Lung (tissue), 12 donors: Measurements from ENCODE around the gene PLCB3. TPM values are rescaled to one million over a fixed set of nuclear protein-coding genes. Genes with fewer than 3 reads are reported as not detected.

Experiments
- ATAC-seq: fragments of 200-7000 bp; cut with Tn5 transposase; one replicate; pipeline ENCODE4 v1.9.1; 2020; ENCODE audit warnings: moderate number of reproducible peaks; ENCODE audit not compliant: insufficient read depth, low FRiP score
- DNase-seq, 3 donors: peaks; one replicate each; pipeline ENCODE4 v3.0.0-alpha.2; 2013 to 2017
- H3K27ac ChIP-seq, 2 donors: one replicate each; pipeline ENCODE4 v1.5.1; 2013; ENCODE audit warnings: mild to moderate bottlenecking in 2 of 2, moderate library complexity in 2 of 2, control low read depth in 1 of 2, inconsistent platforms in 1 of 2, low read depth in 1 of 2, low read length in 1 of 2
- H3K27me3 ChIP-seq, 3 donors: one replicate each; pipeline ENCODE4 v1.5.1; 2013; ENCODE audit warnings: low read length in 2 of 3; ENCODE audit not compliant: control insufficient read depth in 3 of 3, insufficient read depth in 3 of 3
- H3K36me3 ChIP-seq, 4 donors: one replicate each; pipeline ENCODE4 v1.5.1; 2013; ENCODE audit warnings: low read length in 4 of 4, mild to moderate bottlenecking in 1 of 4, moderate library complexity in 1 of 4; ENCODE audit not compliant: control insufficient read depth in 4 of 4, insufficient read depth in 4 of 4
- H3K4me1 ChIP-seq, 5 donors: one replicate each; pipeline ENCODE4 v1.5.1; 2013; ENCODE audit warnings: low read length in 5 of 5, mild to moderate bottlenecking in 2 of 5, moderate library complexity in 1 of 5; ENCODE audit not compliant: control insufficient read depth in 5 of 5, insufficient read depth in 5 of 5
- H3K4me3 ChIP-seq: one replicate; pipeline ENCODE4 v1.5.1; 2013; ENCODE audit warnings: mild to moderate bottlenecking, control low read depth, moderate library complexity
- H3K9ac ChIP-seq, 2 donors: one replicate each; pipeline ENCODE4 v1.5.1; 2013; ENCODE audit warnings: low read length in 2 of 2, control low read depth in 1 of 2; ENCODE audit not compliant: insufficient read depth in 1 of 2
- H3K9me3 ChIP-seq, 4 donors: one replicate each; pipeline ENCODE4 v1.5.1; 2013; ENCODE audit warnings: low read length in 3 of 4, mild to moderate bottlenecking in 1 of 4, moderate library complexity in 1 of 4; ENCODE audit not compliant: control insufficient read depth in 4 of 4, insufficient read depth in 3 of 4
- WGBS, 2 donors: extraction: QIAGEN DNeasy Blood & Tissue Kit; methylation state at CpG; one replicate each; pipeline ENCODE4 v1.1.7; 2013; 5-methylcytosine and 5-hydroxymethylcytosine counted together
- polyA plus RNA-seq, 2 donors: library from polyadenylated mRNA; stranded (reverse); fragments of 200-250 nt; gene quantifications; one replicate each; pipeline ENCODE4 v1.2.1, GENCODE V29; 2013
- total RNA-seq, 2 donors: library from RNA; depleted of rRNA in 1 of 2; stranded (reverse); fragments of >200 nt in 1 of 2; gene quantifications; one replicate each; pipeline ENCODE4 v1.2.1, GENCODE V29; 2014 to 2021
- TF ChIP-seq, protein P1 (sequence below): IDR thresholded peaks from 2 replicates; pipeline ENCODE4 v1.5.1; 2012; ENCODE audit warnings: mild to moderate bottlenecking; ENCODE audit errors: control extremely low read depth, extremely low read depth
- donor health status: control.
- donor health status: control.
- donor health status: Bipolar disorder and iron deficiency.
- donor health status: healthy.
- donor health status: DM: yes; HTN: yes; CAD: no.

Gene PLCB3
- total and polyA plus RNA-seq, 4 donors = 15.0 to 32.0 (median 17.6) TPM

DNA sequence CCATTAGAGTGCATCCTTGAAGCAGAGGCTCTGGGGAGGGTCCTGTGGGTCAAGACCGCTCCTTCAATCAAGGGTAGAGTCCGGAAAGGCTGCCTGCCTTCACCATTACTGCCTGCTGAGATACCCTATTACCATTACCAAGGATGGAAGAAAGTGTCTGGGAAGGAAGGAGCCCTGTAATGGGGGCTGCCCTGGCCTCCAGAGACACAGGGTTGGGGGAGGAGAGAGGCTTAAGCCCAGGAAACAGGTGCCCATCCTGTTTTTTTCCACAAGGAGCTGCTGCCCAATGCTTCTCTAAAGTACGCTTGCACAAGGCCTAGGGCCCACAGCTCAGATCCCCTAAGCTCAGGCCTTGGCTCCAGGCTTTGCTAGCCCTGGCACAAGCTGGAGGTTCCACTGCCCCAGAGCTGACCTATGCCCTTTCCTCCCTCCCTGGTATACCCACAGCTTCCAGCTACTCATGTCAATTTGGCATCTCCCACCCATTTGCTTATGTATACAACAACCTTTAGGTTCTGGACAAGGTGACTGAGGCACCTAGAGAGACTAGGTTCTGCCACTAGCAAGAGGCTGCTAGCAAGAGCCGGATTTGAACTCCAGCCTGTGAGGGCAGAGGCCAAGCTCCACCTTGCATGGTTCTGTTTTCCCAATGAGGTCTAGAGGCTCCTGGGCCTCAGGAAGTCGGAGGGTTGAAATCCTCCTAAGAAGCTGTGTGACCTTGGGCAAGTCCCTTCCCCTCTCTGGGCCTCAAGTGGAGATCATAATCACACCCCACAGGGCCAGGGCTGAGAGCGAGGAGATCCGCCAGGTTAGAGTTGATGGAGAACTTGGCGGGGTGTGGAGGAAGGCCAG is 1.5 kb upstream of the PLCB3 start:
- H3K9me3 ChIP-seq = no peaks in the 10 kb centered on the region
- TF ChIP-seq, protein P1, sequence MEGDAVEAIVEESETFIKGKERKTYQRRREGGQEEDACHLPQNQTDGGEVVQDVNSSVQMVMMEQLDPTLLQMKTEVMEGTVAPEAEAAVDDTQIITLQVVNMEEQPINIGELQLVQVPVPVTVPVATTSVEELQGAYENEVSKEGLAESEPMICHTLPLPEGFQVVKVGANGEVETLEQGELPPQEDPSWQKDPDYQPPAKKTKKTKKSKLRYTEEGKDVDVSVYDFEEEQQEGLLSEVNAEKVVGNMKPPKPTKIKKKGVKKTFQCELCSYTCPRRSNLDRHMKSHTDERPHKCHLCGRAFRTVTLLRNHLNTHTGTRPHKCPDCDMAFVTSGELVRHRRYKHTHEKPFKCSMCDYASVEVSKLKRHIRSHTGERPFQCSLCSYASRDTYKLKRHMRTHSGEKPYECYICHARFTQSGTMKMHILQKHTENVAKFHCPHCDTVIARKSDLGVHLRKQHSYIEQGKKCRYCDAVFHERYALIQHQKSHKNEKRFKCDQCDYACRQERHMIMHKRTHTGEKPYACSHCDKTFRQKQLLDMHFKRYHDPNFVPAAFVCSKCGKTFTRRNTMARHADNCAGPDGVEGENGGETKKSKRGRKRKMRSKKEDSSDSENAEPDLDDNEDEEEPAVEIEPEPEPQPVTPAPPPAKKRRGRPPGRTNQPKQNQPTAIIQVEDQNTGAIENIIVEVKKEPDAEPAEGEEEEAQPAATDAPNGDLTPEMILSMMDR = no peak
- H3K4me3 ChIP-seq = no peak overlapping the region
- H3K36me3 ChIP-seq = peaks cover 0 to 5% (median under 1%) of the 10 kb centered on the region in 4 donors
- no peak for ATAC-seq
- H3K27me3 ChIP-seq = no peaks in the 10 kb centered on the region
- no peak for DNase-seq
- peaks cover 0 to 34% (median 14%) of the 10 kb centered on the region in 5 donors for H3K4me1 ChIP-seq
- H3K9ac ChIP-seq = no peak overlapping the region
- no peak overlapping the region for H3K27ac ChIP-seq
- WGBS, 2 donors = 84 to 87% methylated on average over 8 of the region's 8 CpGs

DNA sequence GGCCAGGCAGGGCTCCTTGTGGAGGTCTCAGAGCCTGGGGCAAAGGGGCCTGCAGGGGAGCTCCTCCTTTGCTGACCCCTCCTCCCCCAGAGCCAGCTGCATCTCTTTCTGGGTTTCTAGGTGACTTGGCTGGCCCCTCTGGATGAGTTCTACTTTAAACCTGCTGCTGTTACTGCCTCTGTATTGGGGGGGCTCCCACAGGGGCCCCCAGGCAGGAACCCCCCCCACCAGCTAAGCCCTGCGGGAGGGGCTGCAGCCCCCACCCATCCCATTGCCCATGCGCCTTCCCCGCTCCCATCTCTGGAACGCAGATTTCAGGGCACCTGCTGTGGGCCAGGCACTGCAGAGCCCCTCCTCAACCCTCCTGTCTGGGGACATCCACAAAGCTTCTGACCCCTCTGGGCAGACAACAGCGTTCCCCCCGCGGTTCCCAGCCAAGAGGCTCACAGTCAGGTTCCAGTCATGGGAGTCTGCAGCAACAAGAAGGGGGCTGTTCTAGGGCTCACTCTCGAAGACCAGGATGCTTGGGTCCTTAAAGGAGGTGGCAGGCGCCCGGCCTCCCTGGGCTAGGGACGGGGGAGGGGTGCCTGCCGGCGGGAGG is 815 bp upstream of the PLCB3 start:
- TF ChIP-seq, protein P1 = no peak
- ATAC-seq (no peak), DNase-seq (peak in 1 of 3 donors; percentile 26)
- Histone ChIP-seq H3K9me3 (no peaks in the 10 kb centered on the region), H3K9ac (no peak overlapping the region), H3K27me3 (no peaks in the 10 kb centered on the region), H3K36me3 (peaks cover 0 to 11% (median 2%) of the 10 kb centered on the region in 4 donors), H3K4me1 (peaks cover 0 to 28% (median 12%) of the 10 kb centered on the region in 5 donors), H3K4me3 (no peak overlapping the region), H3K27ac (no peak overlapping the region)
- WGBS, 2 donors = 23 to 27% methylated on average over 13 of the region's 13 CpGs

DNA sequence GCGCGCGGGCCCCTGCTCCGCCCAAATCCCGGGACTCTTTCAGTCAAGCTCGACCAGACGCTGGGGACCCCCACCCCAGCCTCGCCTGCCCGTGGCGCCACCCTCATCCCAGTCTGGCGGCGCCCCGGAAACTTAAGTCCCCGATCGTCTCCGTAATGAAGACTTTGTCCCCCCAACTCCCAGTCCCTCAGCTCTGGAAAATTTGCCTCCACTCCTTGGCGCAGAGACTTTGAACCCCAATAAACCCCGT is 348 bp downstream of the PLCB3 start:
- H3K36me3 ChIP-seq = peaks cover 0 to 22% (median 3%) of the 10 kb centered on the region in 4 donors
- H3K27ac ChIP-seq = peak overlapping the region; percentile 24 to 63
- H3K4me3 ChIP-seq = peak overlapping the region; percentile 62
- 0 to 2% methylated on average over 17 to 18 of the region's 18 CpGs for WGBS, 2 donors
- DNase-seq (no peak), ATAC-seq (no peak)
- H3K27me3 ChIP-seq = no peaks in the 10 kb centered on the region
- H3K4me1 ChIP-seq = peaks cover 0 to 26% (median 9%) of the 10 kb centered on the region in 5 donors
- TF ChIP-seq, protein P1 = no peak
- H3K9me3 ChIP-seq = no peaks in the 10 kb centered on the region
- peak overlapping the region in 1 of 2 donors; percentile 58 for H3K9ac ChIP-seq
